GM10266 (cell line): Measurements from ENCODE around the gene COPB2.

ENCODE experiments used
- DNase-seq: peaks from one replicate; pipeline ENCODE4 v3.0.0; 2012; ENCODE audit errors: extremely low spot score
- CTCF ChIP-seq: IDR thresholded peaks from 2 replicates; pipeline ENCODE4 v1.5.1; 2012; ENCODE audit warnings: mild to moderate bottlenecking, low read depth; ENCODE audit not compliant: control insufficient read depth, insufficient read depth; ENCODE audit errors: missing control alignments

Gene COPB2

GRCh38 chr3:139377378-139377777 lies 12.1 kb downstream of the COPB2 start:
- no peak for TF ChIP-seq CTCF
- no peak for DNase-seq

- no peak for TF ChIP-seq CTCF
These were observed 15.3 kb downstream of the COPB2 start for GRCh38 chr3:139374099-139374498.

GRCh38 chr3:139364549-139364948 lies 24.9 kb downstream of the COPB2 start:
- no peak for DNase-seq
- TF ChIP-seq CTCF: no peak

More at GRCh38 chr3:139374099-139374498, 15.3 kb downstream of the COPB2 start:
- DNase-seq: no peak

GRCh38 chr3:139361276-139361675 lies 28.2 kb downstream of the COPB2 start:
- DNase-seq: no peak
- no peak for TF ChIP-seq CTCF

GRCh38 chr3:139358841-139359562 lies 30.4 kb downstream of the COPB2 start:
- TF ChIP-seq CTCF: no peak
- DNase-seq: no peak

- no peak for TF ChIP-seq CTCF
- peak; percentile 44 for DNase-seq
These were observed 31.5 kb downstream of the COPB2 start for GRCh38 chr3:139357899-139358298.

GRCh38 chr3:139355891-139356290 lies 33.6 kb downstream of the COPB2 start:
- no peak for TF ChIP-seq CTCF

More at GRCh38 chr3:139355891-139356290, 33.6 kb downstream of the COPB2 start:
- no peak for DNase-seq
